Measurements from ENCODE around the gene ATXN7L2. TPM values are rescaled to one million over a fixed set of nuclear protein-coding genes. Genes with fewer than 3 reads are reported as not detected.

ATXN7L2 gene
- total and polyA plus RNA-seq, 2 of the 8 experiments (the other 6 are each of a cell fraction or from before 2014, with no cell fraction given): 8.1 to 9.3 TPM

GRCh38 chr1:109500941-109501381, 17.3 kb downstream of the ATXN7L2 start (continued):
- TF ChIP-seq CHD7 (IDR thresholded peaks at IDR 0.05; ENCODE audit: insufficient replicate concordance, low read length) (no peak), SP2 (IDR thresholded peaks at IDR 0.05; ENCODE audit: low read length) (no peak), JUN (IDR thresholded peaks at IDR 0.05; ENCODE audit: low read depth, low read length) (no peak), SIN3A (conservative IDR thresholded peaks at IDR 0.05 in 1 of 2, IDR thresholded peaks at IDR 0.05 in 1 of 2; ENCODE audit: low read depth in 1 of 2, low read length in 2 of 2) (no peak), TAF7 (optimal IDR thresholded peaks at IDR 0.05; ENCODE audit: borderline replicate concordance, low read depth, low read length) (no peak), RXRA (IDR thresholded peaks at IDR 0.05; ENCODE audit: insufficient read depth, low read depth, low read length) (no peak), CHD1 (IDR thresholded peaks at IDR 0.05; ENCODE audit: low read depth, low read length) (no peak), SAP30 (IDR thresholded peaks at IDR 0.05; ENCODE audit: insufficient read depth, insufficient replicate concordance, low read length) (no peak), NRF1 (IDR thresholded peaks at IDR 0.05; ENCODE audit: low read depth, low read length) (no peak)
- TF ChIP-seq, protein P1, sequence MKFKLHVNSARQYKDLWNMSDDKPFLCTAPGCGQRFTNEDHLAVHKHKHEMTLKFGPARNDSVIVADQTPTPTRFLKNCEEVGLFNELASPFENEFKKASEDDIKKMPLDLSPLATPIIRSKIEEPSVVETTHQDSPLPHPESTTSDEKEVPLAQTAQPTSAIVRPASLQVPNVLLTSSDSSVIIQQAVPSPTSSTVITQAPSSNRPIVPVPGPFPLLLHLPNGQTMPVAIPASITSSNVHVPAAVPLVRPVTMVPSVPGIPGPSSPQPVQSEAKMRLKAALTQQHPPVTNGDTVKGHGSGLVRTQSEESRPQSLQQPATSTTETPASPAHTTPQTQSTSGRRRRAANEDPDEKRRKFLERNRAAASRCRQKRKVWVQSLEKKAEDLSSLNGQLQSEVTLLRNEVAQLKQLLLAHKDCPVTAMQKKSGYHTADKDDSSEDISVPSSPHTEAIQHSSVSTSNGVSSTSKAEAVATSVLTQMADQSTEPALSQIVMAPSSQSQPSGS (IDR thresholded peaks at IDR 0.05; ENCODE audit: low read length): no peak
